ENCODE data around the gene BAG1. TPM values are rescaled to one million over a fixed set of nuclear protein-coding genes. Genes with fewer than 3 reads are reported as not detected.

Gene BAG1
- total and polyA plus RNA-seq, 2 of the 13 experiments (the other 11 are each of a cell fraction or from before 2014, with no cell fraction given): 23.1 to 59.5 TPM

DNA sequence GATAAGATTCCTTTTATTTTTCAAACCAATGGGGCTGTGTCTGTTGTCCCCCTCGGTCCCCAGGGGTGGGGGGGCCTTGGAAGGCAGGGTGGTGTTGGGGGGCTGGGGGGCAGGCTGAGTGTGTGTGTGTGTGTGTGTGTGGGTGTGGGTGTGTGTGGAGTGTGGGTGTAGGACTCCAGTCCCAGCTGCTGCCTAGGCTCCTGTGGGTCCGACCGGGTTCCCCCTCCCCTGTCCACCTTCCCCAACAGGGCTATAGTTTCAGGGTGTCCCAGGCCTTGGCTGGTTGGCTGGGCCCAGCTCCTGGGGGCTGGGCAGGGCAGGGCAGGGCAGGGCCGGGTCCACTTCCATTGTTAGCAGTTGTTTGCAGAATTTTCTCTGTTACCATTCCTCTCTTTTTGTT, 23.7 kb upstream of the BAG1 start:
- no peaks in the 10 kb centered on the region for H4K20me1 ChIP-seq (ENCODE audit: insufficient read depth, low read length)
- BruUV-seq (replicated peaks): no TSS peak
- H3K79me2 ChIP-seq (ENCODE audit: insufficient read depth, low read length): peaks cover 27% of the 10 kb centered on the region
- H3K9ac ChIP-seq (ENCODE audit: insufficient read depth, low read depth, low read length): no peak overlapping the region
- H3K9me3 ChIP-seq (ENCODE audit: low read length): no peaks in the 10 kb centered on the region
- no peaks in the 10 kb centered on the region for H3K27me3 ChIP-seq (ENCODE audit: control insufficient read depth in 1 of 2, insufficient read depth in 2 of 2, low read length in 2 of 2)
- in situ Hi-C loops (cut with HindIII; ENCODE audit: extremely low pct_ligation_motif_present, low pct_unique_long_range_greater_than_20kb) (no loop called here), intact Hi-C loops (cut with micrococcal nuclease; ENCODE audit: unreplicated experiment) (loop anchor here (5.0 kb wide), 1 partner anchor 34 kb away; no protein-coding TSS in a partner anchor)
- no peak overlapping the region for H3K27ac ChIP-seq (ENCODE audit: extremely low read length, insufficient read depth, low read length)
- ChIA-PET POLR2A (interaction anchor here (1.6 kb wide), 1 partner anchor 13 kb away, joined by 3 read pairs; no protein-coding TSS in a partner anchor), CTCF (ENCODE audit: low intra/inter-chr PET ratio, low total read pairs) (no interaction called here)
- ATAC-seq (no peak), FAIRE-seq (no peak), DNase-seq (ENCODE audit: low spot score) (no peak)
- H3K36me3 ChIP-seq (replicated peaks in 1 of 2; ENCODE audit: control insufficient read depth in 1 of 2, insufficient read depth in 2 of 2, low read length in 2 of 2): peaks cover 0 to 8% of the 10 kb centered on the region in 2 experiments; a peak in 1 of 5 replicates
- no peak overlapping the region for H3K4me2 ChIP-seq (ENCODE audit: low read depth, low read length)
- no peak overlapping the region for H3K4me3 ChIP-seq (replicated peaks in 1 of 3; ENCODE audit: insufficient read depth in 1 of 3, low read depth in 2 of 3, low read length in 3 of 3)
- TF ChIP-seq ZNF816 (CRISPR knock-in tag; IDR thresholded peaks at IDR 0.05; ENCODE audit: borderline replicate concordance) (no peak), PATZ1 (CRISPR knock-in tag; IDR thresholded peaks at IDR 0.05) (no peak), ZNF382 (CRISPR knock-in tag; IDR thresholded peaks at IDR 0.05; ENCODE audit: borderline replicate concordance) (no peak), ZNF878 (CRISPR knock-in tag; IDR thresholded peaks at IDR 0.05) (no peak), ETV5 (CRISPR knock-in tag; IDR thresholded peaks at IDR 0.05; ENCODE audit: borderline replicate concordance) (no peak), CBFB (CRISPR knock-in tag; IDR thresholded peaks at IDR 0.05) (no peak), FOSL2 (CRISPR knock-in tag; IDR thresholded peaks at IDR 0.05) (no peak), NCOA2 (CRISPR knock-in tag; IDR thresholded peaks at IDR 0.05) (no peak), RXRB (CRISPR knock-in tag; IDR thresholded peaks at IDR 0.05; ENCODE audit: borderline replicate concordance) (no peak), KDM4B (CRISPR knock-in tag; IDR thresholded peaks at IDR 0.05) (no peak), ZNF615 (CRISPR knock-in tag; IDR thresholded peaks at IDR 0.05; ENCODE audit: borderline replicate concordance) (no peak), ZNF83 (CRISPR knock-in tag; IDR thresholded peaks at IDR 0.05; ENCODE audit: borderline replicate concordance) (no peak), ZSCAN29 (CRISPR knock-in tag; conservative IDR thresholded peaks at IDR 0.05) (no peak)
- TF ChIP-seq, protein P1, sequence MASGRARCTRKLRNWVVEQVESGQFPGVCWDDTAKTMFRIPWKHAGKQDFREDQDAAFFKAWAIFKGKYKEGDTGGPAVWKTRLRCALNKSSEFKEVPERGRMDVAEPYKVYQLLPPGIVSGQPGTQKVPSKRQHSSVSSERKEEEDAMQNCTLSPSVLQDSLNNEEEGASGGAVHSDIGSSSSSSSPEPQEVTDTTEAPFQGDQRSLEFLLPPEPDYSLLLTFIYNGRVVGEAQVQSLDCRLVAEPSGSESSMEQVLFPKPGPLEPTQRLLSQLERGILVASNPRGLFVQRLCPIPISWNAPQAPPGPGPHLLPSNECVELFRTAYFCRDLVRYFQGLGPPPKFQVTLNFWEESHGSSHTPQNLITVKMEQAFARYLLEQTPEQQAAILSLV (CRISPR knock-in tag; IDR thresholded peaks at IDR 0.05; ENCODE audit: borderline replicate concordance): no peak
- TF ChIP-seq, protein P2, sequence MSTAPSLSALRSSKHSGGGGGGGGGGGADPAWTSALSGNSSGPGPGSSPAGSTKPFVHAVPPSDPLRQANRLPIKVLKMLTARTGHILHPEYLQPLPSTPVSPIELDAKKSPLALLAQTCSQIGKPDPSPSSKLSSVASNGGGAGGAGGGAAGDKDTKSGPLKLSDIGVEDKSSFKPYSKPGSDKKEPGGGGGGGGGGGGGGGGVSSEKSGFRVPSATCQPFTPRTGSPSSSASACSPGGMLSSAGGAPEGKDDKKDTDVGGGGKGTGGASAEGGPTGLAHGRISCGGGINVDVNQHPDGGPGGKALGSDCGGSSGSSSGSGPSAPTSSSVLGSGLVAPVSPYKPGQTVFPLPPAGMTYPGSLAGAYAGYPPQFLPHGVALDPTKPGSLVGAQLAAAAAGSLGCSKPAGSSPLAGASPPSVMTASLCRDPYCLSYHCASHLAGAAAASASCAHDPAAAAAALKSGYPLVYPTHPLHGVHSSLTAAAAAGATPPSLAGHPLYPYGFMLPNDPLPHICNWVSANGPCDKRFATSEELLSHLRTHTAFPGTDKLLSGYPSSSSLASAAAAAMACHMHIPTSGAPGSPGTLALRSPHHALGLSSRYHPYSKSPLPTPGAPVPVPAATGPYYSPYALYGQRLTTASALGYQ (CRISPR knock-in tag; IDR thresholded peaks at IDR 0.05): no peak
- TF ChIP-seq, protein P3, sequence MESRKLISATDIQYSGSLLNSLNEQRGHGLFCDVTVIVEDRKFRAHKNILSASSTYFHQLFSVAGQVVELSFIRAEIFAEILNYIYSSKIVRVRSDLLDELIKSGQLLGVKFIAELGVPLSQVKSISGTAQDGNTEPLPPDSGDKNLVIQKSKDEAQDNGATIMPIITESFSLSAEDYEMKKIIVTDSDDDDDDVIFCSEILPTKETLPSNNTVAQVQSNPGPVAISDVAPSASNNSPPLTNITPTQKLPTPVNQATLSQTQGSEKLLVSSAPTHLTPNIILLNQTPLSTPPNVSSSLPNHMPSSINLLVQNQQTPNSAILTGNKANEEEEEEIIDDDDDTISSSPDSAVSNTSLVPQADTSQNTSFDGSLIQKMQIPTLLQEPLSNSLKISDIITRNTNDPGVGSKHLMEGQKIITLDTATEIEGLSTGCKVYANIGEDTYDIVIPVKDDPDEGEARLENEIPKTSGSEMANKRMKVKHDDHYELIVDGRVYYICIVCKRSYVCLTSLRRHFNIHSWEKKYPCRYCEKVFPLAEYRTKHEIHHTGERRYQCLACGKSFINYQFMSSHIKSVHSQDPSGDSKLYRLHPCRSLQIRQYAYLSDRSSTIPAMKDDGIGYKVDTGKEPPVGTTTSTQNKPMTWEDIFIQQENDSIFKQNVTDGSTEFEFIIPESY (CRISPR knock-in tag; IDR thresholded peaks at IDR 0.05): no peak
- H2AFZ ChIP-seq (ENCODE audit: low read length): no peak overlapping the region
- WGBS (ENCODE audit: low lambda C conversion rate): no CpG with 5 or more reads among the region's 4 CpGs
- H3K4me1 ChIP-seq (ENCODE audit: insufficient read depth, low read length): peaks cover 42% of the 10 kb centered on the region

Measured in HepG2 (cell line).